ENCODE results near the gene MAP2K4. TPM values are rescaled to one million over a fixed set of nuclear protein-coding genes. Genes with fewer than 3 reads are reported as not detected.

Gene MAP2K4
- total RNA-seq, 1 donor from 2014 or later, result 61.9 TPM

DNA sequence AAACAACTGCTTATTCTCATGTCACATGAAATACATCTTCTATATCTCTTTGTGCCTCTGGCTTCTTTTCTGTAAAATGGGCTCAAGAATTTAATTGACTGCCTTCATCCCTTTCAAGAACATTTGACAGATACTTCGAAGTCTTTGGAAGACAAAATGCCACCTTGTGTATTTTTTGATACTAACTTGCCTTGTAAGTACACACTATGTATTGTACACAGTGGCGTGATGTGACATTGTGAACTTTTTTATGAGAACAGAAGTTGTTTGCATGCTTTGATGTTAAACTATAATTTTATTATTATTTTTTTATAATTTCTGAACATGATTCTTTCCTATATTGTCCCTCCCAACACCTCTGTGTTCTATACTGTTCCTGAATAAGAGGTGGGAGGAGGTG, 73.7 kb downstream of the MAP2K4 start:
- Histone ChIP-seq H3K4me1 (peaks cover 6% of the 10 kb centered on the region), H3K27ac (no peak overlapping the region), H3K4me2 (no peak overlapping the region), H2AFZ (replicated peaks) (no peak overlapping the region), H4K20me1 (ENCODE audit: low read depth) (peaks cover 10% of the 10 kb centered on the region), H3K27me3 (no peaks in the 10 kb centered on the region), H3K36me3 (peaks cover 13% of the 10 kb centered on the region), H3F3A (ENCODE audit: low read depth) (no peaks in the 10 kb centered on the region), H3K79me2 (ENCODE audit: low read depth) (peaks cover 39% of the 10 kb centered on the region), H3K9me3 (ENCODE audit: low read depth) (no peaks in the 10 kb centered on the region), H3K9ac (no peak overlapping the region), H3K4me3 (no peak overlapping the region)
- H3K9me3 Mint-ChIP-seq, result no peaks in the 10 kb centered on the region
- no peak overlapping the region for H3K4me3 Mint-ChIP-seq
- no peaks in the 10 kb centered on the region for H3K4me1 Mint-ChIP-seq
- no peak overlapping the region for H3K27ac Mint-ChIP-seq
- DNase-seq (ENCODE audit: low spot score), result no peak
- H3K27me3 Mint-ChIP-seq (ENCODE audit: insufficient read depth, low read depth), result no peaks in the 10 kb centered on the region
- H3K36me3 Mint-ChIP-seq, result peaks cover 26% of the 10 kb centered on the region
- no peak for TF ChIP-seq CTCF (IDR thresholded peaks at IDR 0.05)
- TF ChIP-seq EZH2phosphoT487 (IDR thresholded peaks at IDR 0.05), result no peak
- no peak for TF ChIP-seq EZH2 (IDR thresholded peaks at IDR 0.05)

GRCh38 chr17:12095522-12095921, 74.8 kb downstream of the MAP2K4 start:
- Mint-ChIP-seq H3K36me3 (peaks cover 28% of the 10 kb centered on the region), H3K9me3 (peaks cover 5% of the 10 kb centered on the region), H3K4me1 (no peaks in the 10 kb centered on the region), H3K4me3 (no peak overlapping the region), H3K27ac (no peak overlapping the region), H3K27me3 (ENCODE audit: insufficient read depth, low read depth) (no peaks in the 10 kb centered on the region)
- Histone ChIP-seq H3K4me3 (no peak overlapping the region), H3K4me2 (no peak overlapping the region), H3K4me1 (no peaks in the 10 kb centered on the region), H4K20me1 (ENCODE audit: low read depth) (peaks cover under 1% of the 10 kb centered on the region), H3K9me3 (ENCODE audit: low read depth) (no peaks in the 10 kb centered on the region), H2AFZ (replicated peaks) (no peak overlapping the region), H3F3A (ENCODE audit: low read depth) (no peaks in the 10 kb centered on the region), H3K27me3 (no peaks in the 10 kb centered on the region), H3K79me2 (ENCODE audit: low read depth) (peaks cover 37% of the 10 kb centered on the region), H3K9ac (no peak overlapping the region), H3K36me3 (peaks cover 22% of the 10 kb centered on the region), H3K27ac (no peak overlapping the region)
- TF ChIP-seq EZH2 (IDR thresholded peaks at IDR 0.05), result no peak
- DNase-seq (ENCODE audit: low spot score), result no peak

DNA sequence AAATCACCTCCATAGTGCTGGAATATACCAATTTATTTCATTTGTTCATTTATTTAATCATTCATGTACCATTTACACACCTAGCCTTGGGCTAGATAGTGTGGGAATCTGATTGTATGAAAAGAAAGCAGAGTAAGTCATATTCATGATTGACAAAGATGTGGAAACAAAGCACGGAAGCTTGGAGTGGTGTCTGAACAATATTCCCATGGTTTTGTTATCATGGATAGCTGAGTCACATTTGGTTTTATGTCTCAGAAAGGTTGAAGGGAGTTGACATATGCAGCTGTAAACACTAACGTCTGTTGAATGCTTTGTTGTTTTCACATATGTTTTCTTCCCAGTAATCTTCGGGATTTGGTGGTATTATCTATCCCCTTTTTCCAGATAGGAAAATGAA, 76.6 kb downstream of the MAP2K4 start:
- H4K20me1 ChIP-seq (ENCODE audit: low read depth), result no peaks in the 10 kb centered on the region
- no peaks in the 10 kb centered on the region for H3F3A ChIP-seq (ENCODE audit: low read depth)
- H3K36me3 ChIP-seq, result peaks cover 39% of the 10 kb centered on the region
- no peaks in the 10 kb centered on the region for H3K27me3 Mint-ChIP-seq (ENCODE audit: insufficient read depth, low read depth)
- peaks cover 13% of the 10 kb centered on the region for H3K9me3 Mint-ChIP-seq
- H3K27ac Mint-ChIP-seq, result no peak overlapping the region
- no peak overlapping the region for H3K9ac ChIP-seq
- no peak overlapping the region for H2AFZ ChIP-seq (replicated peaks)
- no peak overlapping the region for H3K4me2 ChIP-seq
- H3K79me2 ChIP-seq (ENCODE audit: low read depth), result peaks cover 32% of the 10 kb centered on the region
- TF ChIP-seq CTCF (IDR thresholded peaks at IDR 0.05), result no peak
- TF ChIP-seq EZH2phosphoT487 (IDR thresholded peaks at IDR 0.05), result no peak
- no peak for TF ChIP-seq EZH2 (IDR thresholded peaks at IDR 0.05)
- H3K27me3 ChIP-seq, result no peaks in the 10 kb centered on the region
- no peak overlapping the region for H3K27ac ChIP-seq
- peaks cover 4% of the 10 kb centered on the region for H3K9me3 ChIP-seq (ENCODE audit: low read depth)
- peaks cover 39% of the 10 kb centered on the region for H3K36me3 Mint-ChIP-seq
- no peak overlapping the region for H3K4me3 ChIP-seq
- H3K4me1 ChIP-seq, result no peaks in the 10 kb centered on the region
- no peak overlapping the region for H3K4me3 Mint-ChIP-seq
- DNase-seq (ENCODE audit: low spot score), result no peak
- H3K4me1 Mint-ChIP-seq, result no peaks in the 10 kb centered on the region

- H3K9me3 Mint-ChIP-seq, result peaks cover 13% of the 10 kb centered on the region
- H3K36me3 Mint-ChIP-seq, result peaks cover 43% of the 10 kb centered on the region
These were observed 77.9 kb downstream of the MAP2K4 start for GRCh38 chr17:12098568-12098967.

More at GRCh38 chr17:12098568-12098967, 77.9 kb downstream of the MAP2K4 start:
- Histone ChIP-seq H3K27me3 (no peaks in the 10 kb centered on the region), H3K4me3 (no peak overlapping the region), H3K4me2 (no peak overlapping the region), H2AFZ (replicated peaks) (no peak overlapping the region), H3K27ac (no peak overlapping the region), H4K20me1 (ENCODE audit: low read depth) (no peaks in the 10 kb centered on the region), H3K79me2 (ENCODE audit: low read depth) (peaks cover 35% of the 10 kb centered on the region), H3K36me3 (peaks cover 41% of the 10 kb centered on the region), H3K9ac (no peak overlapping the region), H3K4me1 (no peaks in the 10 kb centered on the region), H3F3A (ENCODE audit: low read depth) (no peaks in the 10 kb centered on the region), H3K9me3 (ENCODE audit: low read depth) (peaks cover 4% of the 10 kb centered on the region)
- Mint-ChIP-seq H3K27me3 (ENCODE audit: insufficient read depth, low read depth) (no peaks in the 10 kb centered on the region), H3K4me3 (no peak overlapping the region), H3K27ac (no peak overlapping the region), H3K4me1 (no peaks in the 10 kb centered on the region)
- DNase-seq (ENCODE audit: low spot score), result no peak
- TF ChIP-seq EZH2 (IDR thresholded peaks at IDR 0.05) (no peak), EZH2phosphoT487 (IDR thresholded peaks at IDR 0.05) (no peak), CTCF (IDR thresholded peaks at IDR 0.05) (no peak)
